GM19452 (cell line): ENCODE data around the gene ATP5PB.

Experiments
- ATAC-seq: cut with Tn5 transposase; IDR thresholded peaks from one replicate; pipeline ENCODE4 v1.9.1; 2021; ENCODE audit not compliant: unreplicated experiment

ATP5PB gene

DNA sequence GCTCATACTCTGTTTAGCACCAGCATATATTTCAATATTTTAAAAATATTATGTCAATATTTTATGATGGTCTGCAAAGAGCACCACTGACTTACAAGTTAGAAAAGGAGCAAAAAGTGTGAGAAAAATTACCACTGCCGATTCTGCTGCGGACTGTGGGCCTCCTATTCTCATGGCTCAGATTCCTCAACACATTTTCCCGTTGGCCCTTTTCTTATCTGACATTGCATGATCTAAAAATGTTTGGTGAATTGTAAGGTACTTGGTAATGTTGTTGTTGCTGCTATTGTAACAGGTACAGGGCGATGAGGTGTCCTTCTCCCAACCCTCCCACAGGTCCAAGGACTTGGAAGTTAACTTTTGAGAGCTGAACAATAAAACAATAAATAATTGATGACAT is 25.3 kb downstream of the ATP5PB start:
- ATAC-seq: no peak

DNA sequence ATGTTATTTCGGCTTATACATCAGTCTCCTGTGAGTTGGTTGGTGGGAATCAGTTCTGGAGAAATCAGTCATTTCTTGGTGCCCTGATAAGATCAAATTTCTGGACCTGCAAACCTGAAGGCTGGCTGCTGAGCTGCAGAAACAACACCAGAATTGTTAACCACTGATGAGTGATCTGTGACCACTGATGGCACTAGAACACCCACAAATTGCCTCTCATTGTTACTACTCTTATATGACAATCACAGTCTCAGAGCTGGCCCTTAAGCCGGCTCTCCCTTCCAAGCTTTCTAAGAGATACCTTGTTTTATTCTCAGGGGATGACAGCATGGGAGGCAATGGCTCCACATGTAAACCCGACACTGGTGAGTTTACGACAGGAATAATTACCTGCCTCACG is 26.4 kb downstream of the ATP5PB start:
- ATAC-seq: no peak

DNA sequence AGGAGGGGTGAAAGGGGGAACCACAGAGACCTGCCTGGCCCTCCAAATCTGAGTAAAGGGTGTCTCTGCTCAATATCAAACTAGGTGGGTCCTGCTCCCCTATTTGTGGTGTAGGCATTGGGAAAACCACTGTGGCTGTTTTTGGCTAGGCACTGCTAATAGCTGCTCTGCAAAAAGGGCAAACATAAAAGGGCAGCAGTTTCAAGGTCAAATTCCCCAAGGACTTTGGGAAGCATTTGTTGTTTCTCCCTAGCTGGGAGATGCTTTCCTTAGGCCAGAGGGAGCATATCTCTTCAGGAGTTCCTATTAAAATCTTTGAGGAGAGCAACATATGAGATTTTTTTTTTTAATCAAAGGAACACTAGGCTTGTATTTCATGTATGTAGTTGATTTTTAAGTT is 26.9 kb downstream of the ATP5PB start:
- ATAC-seq: no peak

DNA sequence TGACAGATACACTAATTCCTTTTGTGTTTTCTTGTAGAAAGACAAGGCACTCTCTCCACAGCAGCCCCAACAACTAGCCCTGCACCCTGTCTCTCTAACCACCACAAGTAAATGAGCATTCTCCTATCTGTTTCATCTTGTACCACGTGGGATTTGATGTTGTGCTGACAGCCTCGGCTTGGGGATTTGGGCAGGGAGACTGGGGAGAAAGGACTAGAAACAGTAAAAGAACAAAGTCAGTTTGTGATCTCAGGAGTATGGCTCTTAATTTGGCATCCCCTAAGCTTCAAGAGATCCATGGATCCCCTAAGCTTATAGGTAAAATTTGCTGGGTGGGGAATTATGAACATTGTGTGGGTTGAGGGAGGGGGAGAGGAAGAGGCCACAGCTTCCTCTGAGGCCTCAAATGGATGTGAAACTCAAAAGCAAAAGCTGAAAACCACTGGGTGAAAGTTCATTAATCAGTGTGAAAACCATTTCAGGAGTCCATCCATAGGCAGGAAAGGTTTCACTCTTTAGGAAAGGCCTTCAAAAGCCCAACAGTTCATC is 27.6 kb downstream of the ATP5PB start:
- ATAC-seq: peak; percentile 69

DNA sequence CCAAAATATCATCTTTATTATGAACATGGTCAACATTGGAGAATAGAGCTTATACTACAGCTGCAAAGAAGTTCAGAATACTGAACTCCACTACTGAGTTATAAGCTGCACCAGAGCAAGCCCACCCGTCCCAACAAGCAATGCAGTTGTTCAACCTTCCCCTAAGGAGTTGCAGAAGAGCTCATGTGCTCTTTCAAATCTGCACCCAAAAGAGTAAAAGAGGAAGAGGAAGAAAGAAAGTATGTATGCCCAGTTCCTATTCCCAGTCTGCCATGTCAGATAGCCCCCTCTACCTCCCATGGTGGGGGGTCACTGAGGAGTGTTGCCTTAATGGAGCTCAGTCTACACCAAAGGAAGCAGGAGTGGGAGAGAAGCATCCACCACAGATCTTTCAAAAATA is 31.4 kb downstream of the ATP5PB start:
- no peak for ATAC-seq

DNA sequence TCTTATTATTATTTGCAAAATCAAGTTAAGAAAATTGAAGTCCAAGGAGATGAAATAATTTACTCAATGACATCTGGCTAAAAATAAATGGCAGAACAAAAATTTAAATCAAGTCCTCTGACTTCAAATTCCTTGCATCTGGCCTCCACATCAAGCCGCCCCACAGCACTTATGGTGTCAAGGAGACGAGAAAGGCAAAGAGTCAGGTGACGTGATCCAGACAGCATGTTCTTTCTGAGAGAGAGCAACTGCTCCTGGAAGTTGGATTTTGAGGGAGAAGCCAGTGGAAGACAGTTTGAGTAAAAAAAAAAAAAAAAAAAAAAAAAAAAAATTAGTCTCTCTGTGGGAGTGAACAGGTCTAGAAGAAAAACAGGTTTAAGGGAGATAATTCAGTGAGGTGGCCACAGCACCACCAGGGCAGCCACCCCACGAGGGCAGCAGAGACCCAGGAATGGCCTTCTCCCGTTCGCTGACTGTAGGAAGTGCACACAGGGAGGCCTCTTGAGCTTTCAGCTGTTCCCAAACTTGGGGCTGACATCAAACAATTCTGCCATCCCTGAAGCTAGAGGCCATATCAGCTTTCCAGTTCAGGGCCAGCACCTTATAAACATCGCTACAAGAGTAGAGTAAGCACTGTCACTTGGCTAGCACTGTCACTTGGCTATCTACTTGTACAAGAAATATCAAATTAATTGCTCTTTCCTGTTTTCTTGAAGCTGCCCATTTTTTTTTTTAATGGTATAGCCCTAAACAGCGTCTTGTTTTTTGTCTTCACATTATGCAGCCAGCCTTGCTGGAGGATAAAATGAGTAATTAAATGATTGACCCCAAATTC is 32.3 kb downstream of the ATP5PB start:
- ATAC-seq: no peak

DNA sequence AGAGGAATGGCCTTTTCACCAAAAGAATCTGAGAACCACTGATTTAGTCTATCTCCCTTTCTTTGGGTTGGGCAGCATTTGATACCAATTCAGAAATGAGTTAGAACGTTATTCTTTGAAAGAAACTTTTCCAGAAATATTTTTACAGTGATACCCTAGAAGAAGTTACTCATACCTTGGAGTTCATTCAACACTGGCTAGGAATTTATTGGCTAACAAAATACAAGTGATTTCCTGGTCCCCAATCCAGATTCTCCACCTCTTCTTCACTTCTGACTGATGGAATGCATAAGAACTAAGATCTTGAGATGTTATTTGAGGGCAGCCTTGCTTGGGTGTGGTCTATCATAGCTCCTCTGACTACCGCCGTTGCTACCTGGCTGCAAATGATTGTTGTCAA is 33.9 kb downstream of the ATP5PB start:
- no peak for ATAC-seq

DNA sequence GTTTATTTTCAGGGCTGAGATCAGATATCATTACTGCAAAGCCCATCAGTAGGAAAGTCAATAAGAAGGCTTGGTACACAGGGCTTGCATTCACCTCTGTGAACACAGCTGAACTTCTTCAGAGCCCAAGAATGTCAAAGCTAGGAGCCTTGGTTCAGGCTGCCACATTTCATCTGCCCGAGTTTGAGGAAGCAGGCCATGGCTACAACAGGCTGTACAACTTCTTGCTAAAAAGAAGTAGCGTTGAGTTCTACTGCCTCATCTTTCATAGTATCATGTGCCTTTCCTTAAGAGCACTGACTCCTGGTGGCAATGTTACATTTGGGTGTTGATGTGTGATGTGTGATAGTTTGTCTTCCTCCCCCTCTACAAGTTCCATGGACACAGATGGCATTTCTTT is 34.6 kb downstream of the ATP5PB start:
- no peak for ATAC-seq

DNA sequence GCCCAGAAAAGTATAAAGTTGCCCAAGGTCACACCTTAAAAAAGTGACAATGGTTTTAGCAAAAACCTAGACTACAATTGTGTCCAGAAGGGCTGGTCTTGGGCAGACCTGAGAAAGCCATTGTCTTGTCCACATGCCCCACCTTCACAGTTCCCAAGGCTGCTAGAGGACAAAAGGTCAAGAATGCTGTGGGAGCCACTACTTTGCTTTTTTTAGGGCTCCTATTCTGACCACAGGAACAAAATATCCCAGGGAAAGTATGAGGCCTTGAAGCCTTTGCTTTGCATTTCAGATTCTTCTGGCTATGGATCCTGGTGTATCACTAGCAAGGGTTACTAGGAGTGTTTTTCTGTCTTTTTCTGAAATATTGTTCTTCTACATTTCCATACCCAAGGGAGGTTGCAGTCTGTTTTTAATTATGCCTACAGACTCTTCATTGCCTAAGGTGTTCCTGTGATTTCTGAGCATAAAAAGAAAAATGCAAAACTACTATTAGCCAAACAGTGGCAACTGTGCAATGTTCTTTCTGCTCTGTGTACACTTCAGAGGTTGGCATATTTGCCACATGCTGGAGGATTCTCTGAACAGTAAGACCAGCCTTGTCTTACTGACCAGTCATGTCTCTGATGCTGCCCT is 35.2 kb downstream of the ATP5PB start:
- ATAC-seq: no peak

DNA sequence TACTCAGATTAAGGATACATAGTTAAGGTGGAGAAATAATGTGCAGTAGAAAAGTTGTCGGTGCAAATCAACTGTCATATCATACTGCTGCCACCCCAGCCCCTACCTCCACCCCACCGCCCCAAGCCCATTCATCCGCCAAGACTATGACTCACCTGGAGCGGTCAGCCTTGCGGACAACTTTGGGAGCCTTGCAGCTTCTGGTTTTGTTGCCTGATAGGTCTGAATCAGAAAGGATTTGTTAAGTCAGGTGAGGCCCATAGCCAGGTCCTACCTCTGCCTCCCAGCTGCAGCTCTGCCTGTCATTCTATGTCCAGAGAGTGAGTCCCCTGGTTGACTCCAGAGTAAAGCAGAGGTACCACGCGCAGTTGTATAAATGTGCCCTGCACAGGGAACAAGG is 37.2 kb downstream of the ATP5PB start:
- no peak for ATAC-seq

DNA sequence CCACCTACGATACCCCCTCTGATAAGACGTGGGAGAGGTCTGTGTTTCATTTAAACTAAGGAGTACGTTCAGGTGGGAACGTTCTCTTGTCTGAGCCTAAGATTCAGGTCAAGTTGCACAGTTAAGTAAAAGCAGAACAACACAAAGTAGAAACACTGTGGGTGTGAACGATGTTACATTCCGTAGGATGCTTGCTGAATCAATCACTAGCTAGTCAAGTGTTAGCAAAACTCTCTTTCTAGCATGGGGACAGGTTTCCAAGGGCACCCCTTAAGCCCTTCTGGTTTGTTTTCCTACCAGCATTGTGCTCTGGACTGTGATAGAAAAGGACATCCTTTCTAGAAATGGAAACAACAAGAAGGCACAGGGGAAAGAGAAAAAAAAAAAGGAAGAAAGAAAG is 37.9 kb downstream of the ATP5PB start:
- ATAC-seq: no peak

DNA sequence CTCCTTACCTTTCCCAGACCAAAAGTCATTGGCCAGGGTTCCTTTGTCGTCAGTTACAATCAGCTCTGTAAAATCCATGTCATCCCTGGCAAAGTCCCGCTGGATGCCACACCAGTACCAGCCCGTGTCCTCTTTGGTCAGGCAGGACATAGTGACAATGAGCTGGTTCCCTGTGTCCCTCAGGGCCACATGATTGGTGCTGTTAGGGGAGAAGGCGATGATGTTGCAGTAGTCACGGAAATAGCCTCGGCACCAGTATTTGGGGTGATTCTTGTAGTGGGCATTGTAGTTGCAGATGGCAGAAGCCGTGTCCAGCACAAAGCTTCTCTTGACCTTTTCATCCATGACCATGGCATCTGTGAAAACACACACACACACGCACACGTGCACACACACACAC is 39.4 kb downstream of the ATP5PB start:
- ATAC-seq: no peak

DNA sequence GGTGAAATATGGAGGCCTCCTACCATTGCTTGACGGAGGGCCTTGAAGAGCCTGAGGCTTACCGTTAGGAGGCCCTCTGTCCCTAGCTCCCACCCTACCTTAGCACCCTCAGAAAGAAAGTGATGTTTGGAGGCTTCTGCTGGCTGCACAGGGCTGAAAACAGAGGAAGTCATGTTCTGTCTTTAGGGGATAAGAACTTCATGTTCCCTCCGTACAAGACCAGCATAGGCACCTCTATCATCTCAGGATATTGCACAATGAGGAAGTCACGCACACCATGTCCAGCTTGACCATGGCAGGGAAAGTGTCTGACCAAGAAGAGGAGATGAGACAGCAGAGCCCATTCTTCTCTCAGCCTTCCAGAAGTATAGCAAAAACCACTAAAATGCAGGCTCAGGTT is 40.3 kb downstream of the ATP5PB start:
- no peak for ATAC-seq

DNA sequence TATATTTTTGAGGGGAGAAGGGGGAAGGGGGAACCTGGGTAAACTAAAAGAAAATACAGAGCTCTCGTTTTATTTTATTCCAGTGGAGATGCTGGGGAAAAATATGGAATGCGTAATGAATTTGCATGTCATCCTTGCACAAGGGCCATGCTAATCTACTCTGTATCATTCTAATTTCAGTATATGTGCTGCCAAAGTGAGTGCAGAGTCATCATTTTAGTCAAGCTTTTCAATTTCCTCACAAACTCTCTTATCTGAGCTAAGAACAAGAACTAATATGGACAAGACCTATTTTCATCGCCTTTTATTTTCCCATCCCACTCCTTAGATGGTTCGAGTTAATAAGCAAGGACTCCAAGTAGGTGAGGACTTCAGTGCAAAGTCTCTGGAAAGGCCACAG is 41.0 kb downstream of the ATP5PB start:
- ATAC-seq: no peak

DNA sequence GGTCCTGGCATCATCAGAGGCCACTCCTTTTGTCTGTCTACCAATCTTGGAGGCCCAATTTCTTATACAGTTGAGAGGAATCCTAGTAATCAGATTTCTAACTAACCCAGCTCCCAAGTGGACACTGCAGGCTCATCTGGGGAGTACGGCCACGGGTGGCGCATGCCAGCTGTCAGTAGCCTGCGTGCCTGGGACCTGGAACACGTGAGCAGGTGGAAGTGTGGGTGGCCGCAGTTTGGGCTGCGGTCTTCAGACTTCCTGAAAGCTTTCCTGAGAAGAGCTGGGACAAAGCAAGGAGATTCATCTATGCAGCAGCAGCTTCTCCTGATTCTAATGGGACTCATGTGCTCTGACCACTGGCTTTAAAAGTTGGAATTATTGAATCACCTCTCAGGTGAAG is 41.8 kb downstream of the ATP5PB start:
- no peak for ATAC-seq

DNA sequence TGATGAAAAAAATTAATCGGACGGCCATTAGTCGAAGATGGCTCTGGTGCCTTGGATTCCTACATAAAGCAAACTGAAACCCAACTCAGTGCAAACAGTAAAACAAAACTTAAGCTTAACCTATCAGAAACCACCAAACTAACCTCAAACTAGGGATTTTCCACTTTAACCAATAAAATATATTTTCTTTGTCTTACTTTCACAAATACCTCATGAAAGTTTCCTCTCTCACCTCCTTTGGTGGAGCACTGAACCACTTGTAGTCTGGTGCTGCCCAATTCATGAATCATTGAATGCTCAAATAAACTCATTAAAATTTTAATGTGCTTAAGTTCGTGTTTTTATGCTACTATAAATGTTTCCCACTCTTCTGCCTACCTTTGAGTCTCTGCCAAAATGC is 47.1 kb downstream of the ATP5PB start:
- no peak for ATAC-seq

DNA sequence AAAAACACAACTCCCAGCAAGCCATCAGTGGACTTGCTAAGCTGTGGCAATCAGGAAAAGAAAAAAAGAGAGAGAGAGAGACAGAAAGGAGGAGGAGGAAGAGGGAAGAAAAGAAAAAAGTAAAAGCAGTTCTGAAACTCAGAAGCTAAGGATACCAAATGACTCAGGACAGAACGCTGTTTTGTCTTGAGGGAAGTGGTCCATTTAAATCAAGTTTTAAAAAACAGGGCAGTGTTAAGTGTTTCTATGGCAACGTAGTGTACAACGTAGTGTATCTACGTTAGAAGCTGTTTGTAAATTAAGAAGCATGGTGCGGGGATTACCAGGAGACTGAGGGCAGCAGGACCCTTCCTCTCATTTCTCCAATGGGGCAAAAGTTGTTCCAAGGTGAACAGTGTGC is 48.3 kb downstream of the ATP5PB start:
- ATAC-seq: no peak

DNA sequence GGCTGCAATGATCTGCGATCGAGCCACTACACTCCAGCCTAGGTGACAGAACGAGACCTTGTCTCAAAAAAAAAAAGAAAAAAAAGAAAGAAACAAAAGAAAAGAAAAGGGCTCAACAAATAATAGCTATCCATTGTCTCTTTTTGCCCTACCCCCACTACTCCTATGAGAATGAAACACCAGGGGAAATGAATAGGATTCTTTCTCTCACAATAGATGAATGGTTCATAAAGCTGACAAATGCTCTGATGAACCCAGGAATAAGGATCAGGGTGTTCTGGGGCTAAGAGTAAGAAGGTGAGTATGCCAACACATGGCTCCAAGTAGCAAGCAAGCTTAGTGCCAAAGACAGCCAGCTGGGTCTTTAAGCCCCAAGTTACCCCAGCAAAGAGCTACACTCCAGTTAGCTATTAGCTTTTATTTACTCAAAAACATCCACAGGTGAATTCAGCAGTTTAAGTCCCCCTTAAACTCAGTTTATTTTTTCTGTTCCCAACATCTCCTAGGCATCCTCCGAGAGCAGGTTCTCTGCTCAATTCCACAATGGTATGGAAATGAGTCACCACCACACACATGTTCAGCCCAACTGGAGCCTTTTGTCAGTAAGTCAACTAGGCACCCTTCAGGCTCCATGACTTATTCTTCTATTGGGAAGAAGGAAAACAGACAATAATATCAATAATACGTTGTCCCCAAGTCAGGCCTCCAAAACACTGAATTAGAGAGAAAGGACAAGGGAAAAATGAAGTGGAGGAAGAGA is 49.9 kb downstream of the ATP5PB start:
- ATAC-seq: no peak

DNA sequence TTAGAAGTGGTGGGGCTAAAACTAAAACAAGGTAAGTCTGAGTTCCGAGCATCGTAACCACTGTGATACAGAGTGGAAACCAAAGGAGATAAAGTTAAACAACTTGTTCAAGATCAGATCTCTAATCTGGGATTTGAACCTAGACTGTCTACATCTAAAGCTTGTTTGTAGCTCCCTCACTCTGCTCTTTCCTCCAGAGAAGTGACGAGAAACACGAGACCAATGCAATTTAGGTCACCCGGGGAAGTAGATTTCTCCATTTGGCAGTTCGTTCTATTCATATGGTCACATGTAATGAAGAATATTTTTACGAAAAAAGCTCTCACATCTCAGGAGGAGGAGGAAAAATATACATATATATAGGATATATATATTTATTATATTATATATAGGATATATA is 52.4 kb downstream of the ATP5PB start:
- no peak for ATAC-seq

DNA sequence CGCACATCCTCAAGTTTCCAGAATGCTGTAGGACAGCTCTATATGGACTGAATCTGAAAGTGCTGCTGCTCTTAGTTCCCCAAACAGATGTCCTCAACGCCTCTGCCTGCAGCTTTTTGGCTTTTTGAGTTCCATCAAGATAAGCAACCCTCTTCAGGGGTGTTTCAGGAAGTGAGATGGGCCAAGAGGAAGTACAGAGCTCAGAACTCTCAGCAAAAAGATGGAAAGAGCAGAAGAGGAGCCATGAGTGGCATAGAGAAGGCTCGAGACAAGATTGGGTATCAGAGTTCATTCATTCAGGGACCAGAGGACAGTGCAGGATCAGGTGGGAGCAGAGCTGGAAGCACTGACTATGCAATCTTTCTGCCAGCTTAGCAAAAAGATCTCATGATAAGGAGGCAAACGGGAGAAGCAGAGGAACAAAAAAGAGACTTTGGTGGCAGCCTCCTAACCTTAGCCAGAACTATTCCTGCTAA is 54.4 kb downstream of the ATP5PB start, which contains the start of the genes ADORA3 and TMIGD3:
ADORA3 (minus strand) TSS at position 49 of the 476 bp plus-strand sequence. CDS start 279 bp downstream, outside the sequence.
TMIGD3 (minus strand) TSS at position 49 of the 476 bp plus-strand sequence. CDS start 279 bp downstream, outside the sequence.
- ATAC-seq: no peak

DNA sequence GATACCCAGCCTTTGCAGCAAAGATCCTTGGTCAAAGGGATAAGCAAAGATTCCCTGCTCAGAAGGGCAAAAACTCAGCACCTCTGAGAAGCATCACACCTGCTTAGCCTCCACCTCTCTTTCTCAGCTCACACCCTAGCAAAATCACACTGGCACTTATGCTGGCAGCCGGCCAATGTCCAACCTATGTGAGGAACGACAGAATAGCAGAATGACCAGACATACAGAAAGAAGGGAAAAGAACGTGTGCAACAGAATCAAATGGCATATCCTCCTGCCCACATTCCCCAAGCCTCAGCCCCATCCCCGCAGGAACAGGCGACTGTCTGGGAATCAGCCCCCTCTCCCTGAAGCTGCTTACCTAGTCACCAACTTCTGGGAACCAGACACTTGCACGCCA is 54.8 kb downstream of the ATP5PB start:
- ATAC-seq: no peak
